K562 (cell line): ENCODE measurements around the gene OSBP2. TPM values are rescaled to one million over a fixed set of nuclear protein-coding genes. Genes with fewer than 3 reads are reported as not detected.
A peak's percentile ranks its signal among the peaks of the same experiment; 100 is the strongest.

Experiments used
- ATAC-seq: fragments of 200-7000 bp; cut with Tn5 transposase; 3 replicates; pipeline ENCODE4 v1.9.1; 2020; ENCODE audit warnings: moderate library complexity
- BruUV-seq: library from RNA; stranded (reverse); fragments of 400-500 nt; replicated peaks from 2 replicates; lab custom pipeline; 2021; lab: Mats Ljungman, UMichigan
- CTCF ChIA-PET: fragments of 300-600 bp; formaldehyde crosslinking; extraction: SDS; loops from one replicate; lab custom pipeline; 2021; ENCODE audit warnings: low intra/inter-chr PET ratio; lab: Yijun Ruan, JAX
- POLR2A ChIA-PET: fragments of 300-600, 350-650 bp; sonication (Branson Sonifier 250); formaldehyde crosslinking; extraction: SDS; loops from one replicate; lab custom pipeline; 2021; ENCODE audit warnings: antibody characterized with exemption, inconsistent platforms; lab: Yijun Ruan, JAX
- DNase-seq, 4 experiments: peaks; one replicate each; pipeline versions ENCODE4 v3.0.0 to v3.0.0-alpha.2; 2011 to 2018; ENCODE audit warnings: low spot score in 3 of 4, mixed read lengths in 3 of 4; ENCODE audit errors: extremely low read depth in 1 of 4
- FAIRE-seq: peaks from 2 replicates; lab custom pipeline; 2011; peaks lifted over from hg19 to GRCh38; lab: Jason Lieb, UNC
- H2AFZ ChIP-seq: 2 replicates; pipeline ENCODE4 v1.6.0; 2011; ENCODE audit warnings: low read depth, low read length, control low read depth, inconsistent platforms
- H3K27ac ChIP-seq: fragments of 200-600 bp; 3 replicates; pipeline ENCODE4 v1.8.0; 2011; ENCODE audit warnings: low read depth, mild to moderate bottlenecking, control low read depth, inconsistent platforms, low read length, moderate library complexity, mixed read lengths; ENCODE audit errors: extremely low read depth
- H3K27me3 ChIP-seq, 2 experiments: fragments of 300-600 bp in 1 of 2; 2 replicates in 1 of 2; 3 replicates in 1 of 2; pipeline versions ENCODE4 v1.6.0 to v1.8.0; 2011; ENCODE audit warnings: inconsistent platforms in 2 of 2, low read length in 2 of 2, mild to moderate bottlenecking in 1 of 2, mixed read lengths in 1 of 2, moderate library complexity in 1 of 2; ENCODE audit not compliant: control insufficient read depth in 2 of 2, insufficient read depth in 2 of 2
- H3K36me3 ChIP-seq: fragments of 300-600 bp; 3 replicates; pipeline ENCODE4 v1.8.0; 2011; ENCODE audit warnings: mild to moderate bottlenecking, low read length, inconsistent platforms; ENCODE audit not compliant: control insufficient read depth, insufficient read depth
- H3K4me1 ChIP-seq, 2 experiments: fragments of 200-600 bp in 1 of 2; replicated peaks in 1 of 2; 2 replicates in 1 of 2; 3 replicates in 1 of 2; pipeline versions ENCODE4 v1.5.1 to v1.8.0; 2011; ENCODE audit warnings: inconsistent platforms in 2 of 2, low read length in 2 of 2, mild to moderate bottlenecking in 1 of 2, mixed read lengths in 1 of 2, moderate library complexity in 1 of 2; ENCODE audit not compliant: control insufficient read depth in 2 of 2, insufficient read depth in 2 of 2
- H3K4me2 ChIP-seq: 2 replicates; pipeline ENCODE4 v1.6.1; 2011; ENCODE audit warnings: low read length, control low read depth, inconsistent platforms, mixed read lengths; ENCODE audit not compliant: insufficient read depth
- H3K4me3 ChIP-seq: fragments of 200-600 bp; sonication (generic), shearing (Covaris generic); 2 replicates; pipeline ENCODE4 v1.5.1; 2016; ENCODE audit warnings: control low read depth, inconsistent platforms
- H3K79me2 ChIP-seq: fragments of 200-600 bp; 3 replicates; pipeline ENCODE4 v1.8.0; 2011; ENCODE audit warnings: low read length, inconsistent platforms; ENCODE audit not compliant: control insufficient read depth, insufficient read depth
- H3K9ac ChIP-seq, 2 experiments: 2 replicates each; pipeline versions ENCODE4 v1.6.0 to v1.6.1; 2011; ENCODE audit warnings: low read depth in 2 of 2, low read length in 2 of 2, control low read depth in 1 of 2, inconsistent platforms in 1 of 2, mild to moderate bottlenecking in 1 of 2, mixed read lengths in 1 of 2; ENCODE audit not compliant: insufficient read depth in 1 of 2
- H3K9me1 ChIP-seq: one replicate; pipeline ENCODE4 v1.6.0; 2011; ENCODE audit warnings: inconsistent platforms, mild to moderate bottlenecking, low read length, moderate library complexity; ENCODE audit not compliant: control insufficient read depth, insufficient read depth
- H3K9me3 ChIP-seq: replicated peaks from 2 replicates; pipeline ENCODE4 v1.5.1; 2011; ENCODE audit warnings: low read depth, low read length, inconsistent platforms; ENCODE audit not compliant: control insufficient read depth, insufficient read depth
- H4K20me1 ChIP-seq: replicated peaks from 2 replicates; pipeline ENCODE4 v1.6.1; 2011; ENCODE audit warnings: low read length, inconsistent platforms, mixed read lengths; ENCODE audit not compliant: control insufficient read depth, insufficient read depth
- CTCF ChIP-seq, 3 experiments: IDR thresholded peaks in 2 of 3; conservative IDR thresholded peaks in 1 of 3; 2 replicates each; pipeline ENCODE4 v1.5.1; 2011 to 2012; ENCODE audit warnings: low read length in 3 of 3, mild to moderate bottlenecking in 3 of 3, control low read depth in 2 of 3, improper control_type of control experiment in 1 of 3, inconsistent platforms in 1 of 3, low read depth in 1 of 3, mixed read lengths in 1 of 3, moderate library complexity in 1 of 3; ENCODE audit not compliant: insufficient read depth in 2 of 3
- RNF219 ChIP-seq: fragments of 250-450 bp; sonication (Bioruptor Pico); IDR thresholded peaks from 2 replicates; pipeline ENCODE4 v1.5.0; 2022; ENCODE audit warnings: mild to moderate bottlenecking
- WGBS: fragments of 100-300 bp; shearing (Covaris generic); methylation state at CpG from one replicate; pipeline ENCODE4 v1.1.6; 2016; ENCODE audit warnings: low coverage, mixed read lengths; ENCODE audit not compliant: insufficient coverage; ENCODE audit errors: missing lambda C conversion rate; 5-methylcytosine and 5-hydroxymethylcytosine counted together
- in situ Hi-C: fragments of 300-500 bp; cut with MboI; formaldehyde crosslinking; loops from 4 replicates; pipeline ENCODE4 v1.15.0; 2018; ENCODE audit warnings: inconsistent platforms, mixed read lengths
- intact Hi-C: fragments of 100-400 bp; cut with micrococcal nuclease; formaldehyde crosslinking; loops from 2 replicates; pipeline ENCODE4 v1.14.2; 2022
- polyA plus RNA-seq, 8 experiments: library from polyadenylated mRNA; depleted of rRNA in 4 of 8; stranded (reverse) in 5 of 8; unstranded in 3 of 8; fragments of >200 nt; fragmentation: Nextera tagmentation in 2 of 8; fragmentation: Illumina TruSeq in 1 of 8; extraction: Ambion mirVana in 2 of 8; extraction: Trizol in 1 of 8; gene quantifications; 2 replicates each; pipeline versions ENCODE4 v1.2.1 to v1.2.3, GENCODE V29; 2011 to 2014; ENCODE audit warnings: inconsistent platforms in 1 of 8, missing spikeins in 1 of 8
- total RNA-seq, 7 experiments: library from RNA; depleted of rRNA in 6 of 7; stranded (reverse); fragments of >200 nt in 6 of 7; fragmentation: Illumina TruSeq in 2 of 7; extraction: Trizol in 2 of 7; gene quantifications; 2 replicates each; pipeline versions ENCODE4 v1.2.1 to v1.2.3, GENCODE V29; 2011 to 2021; ENCODE audit warnings: low replicate concordance in 1 of 7

OSBP2 gene
- total and polyA plus RNA-seq, 9 of the 15 experiments (the other 6 are each of a cell fraction or from before 2014, with no cell fraction given) = 0.52 to 29.5 (median 21.6) TPM

GRCh38 chr22:30948930-30949342 lies 254.3 kb downstream of the OSBP2 start (continued):
- TF ChIP-seq RNF219 = no peak
- TF ChIP-seq, all 486 proteins: peak for 0

- Histone ChIP-seq H3K4me1 (no peaks in the 10 kb centered on the region), H3K36me3 (peaks cover 96% of the 10 kb centered on the region), H3K9me3 (no peaks in the 10 kb centered on the region), H4K20me1 (no peaks in the 10 kb centered on the region), H3K9ac (no peak overlapping the region), H3K4me2 (no peak overlapping the region), H3K27ac (no peak overlapping the region), H3K4me3 (no peak overlapping the region), H3K27me3 (no peaks in the 10 kb centered on the region), H3K79me2 (no peaks in the 10 kb centered on the region), H2AFZ (no peak overlapping the region), H3K9me1 (no peaks in the 10 kb centered on the region)
- WGBS = 89% methylated on average over 7 of the region's 7 CpGs
- ChIA-PET POLR2A (interaction anchor here (0.7 kb wide), 1 partner anchor 198 kb away, joined by 4 read pairs; no protein-coding TSS in a partner anchor), CTCF (interaction anchor here (0.6 kb wide), 1 partner anchor 282 kb away, joined by 3 read pairs; no protein-coding TSS in a partner anchor)
- no peak for ATAC-seq
- in situ Hi-C loops = loop anchor here (5.0 to 10.0 kb wide), 2 partner anchors 137 to 205 kb away; no protein-coding TSS in a partner anchor
- no peak for DNase-seq
- intact Hi-C loops = loop anchor here (2.0 kb wide), 1 partner anchor 135 kb away; no protein-coding TSS in a partner anchor
- no peak for FAIRE-seq
- BruUV-seq = no TSS peak
- TF ChIP-seq CTCF (IDR thresholded peaks at IDR 0.05 in 2 of 3, conservative IDR thresholded peaks at IDR 0.05 in 1 of 3; ENCODE audit: insufficient read depth in 2 of 3, low read depth in 1 of 3, low read length in 3 of 3) = peak in 1 of 3 experiments; percentile 11; a peak in 1 of 6 replicates
These were observed 255.4 kb downstream of the OSBP2 start for GRCh38 chr22:30949934-30950660.
